ENCODE results near the gene FZD8. TPM values are rescaled to one million over a fixed set of nuclear protein-coding genes. Genes with fewer than 3 reads are reported as not detected.

The FZD8 gene
- total and polyA plus RNA-seq, 2 of the 4 experiments (the other 2 are of a cell fraction), result 3.6 to 3.9 TPM

GRCh38 chr10:35633006-35633980 lies 8.8 kb downstream of the FZD8 start:
- peak overlapping the region; percentile 36 for H2AFZ ChIP-seq (replicated peaks; ENCODE audit: low read length, poor library complexity)
- no peak for TF ChIP-seq USF2 (IDR thresholded peaks at IDR 0.05; ENCODE audit: low read depth, low read length)
- TF ChIP-seq, protein P1, sequence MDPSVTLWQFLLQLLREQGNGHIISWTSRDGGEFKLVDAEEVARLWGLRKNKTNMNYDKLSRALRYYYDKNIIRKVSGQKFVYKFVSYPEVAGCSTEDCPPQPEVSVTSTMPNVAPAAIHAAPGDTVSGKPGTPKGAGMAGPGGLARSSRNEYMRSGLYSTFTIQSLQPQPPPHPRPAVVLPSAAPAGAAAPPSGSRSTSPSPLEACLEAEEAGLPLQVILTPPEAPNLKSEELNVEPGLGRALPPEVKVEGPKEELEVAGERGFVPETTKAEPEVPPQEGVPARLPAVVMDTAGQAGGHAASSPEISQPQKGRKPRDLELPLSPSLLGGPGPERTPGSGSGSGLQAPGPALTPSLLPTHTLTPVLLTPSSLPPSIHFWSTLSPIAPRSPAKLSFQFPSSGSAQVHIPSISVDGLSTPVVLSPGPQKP (IDR thresholded peaks at IDR 0.05; ENCODE audit: borderline replicate concordance, low read depth, low read length), result no peak
- TF ChIP-seq FOS (IDR thresholded peaks at IDR 0.05; ENCODE audit: low read depth, low read length), result no peak
- TF ChIP-seq, protein P2, sequence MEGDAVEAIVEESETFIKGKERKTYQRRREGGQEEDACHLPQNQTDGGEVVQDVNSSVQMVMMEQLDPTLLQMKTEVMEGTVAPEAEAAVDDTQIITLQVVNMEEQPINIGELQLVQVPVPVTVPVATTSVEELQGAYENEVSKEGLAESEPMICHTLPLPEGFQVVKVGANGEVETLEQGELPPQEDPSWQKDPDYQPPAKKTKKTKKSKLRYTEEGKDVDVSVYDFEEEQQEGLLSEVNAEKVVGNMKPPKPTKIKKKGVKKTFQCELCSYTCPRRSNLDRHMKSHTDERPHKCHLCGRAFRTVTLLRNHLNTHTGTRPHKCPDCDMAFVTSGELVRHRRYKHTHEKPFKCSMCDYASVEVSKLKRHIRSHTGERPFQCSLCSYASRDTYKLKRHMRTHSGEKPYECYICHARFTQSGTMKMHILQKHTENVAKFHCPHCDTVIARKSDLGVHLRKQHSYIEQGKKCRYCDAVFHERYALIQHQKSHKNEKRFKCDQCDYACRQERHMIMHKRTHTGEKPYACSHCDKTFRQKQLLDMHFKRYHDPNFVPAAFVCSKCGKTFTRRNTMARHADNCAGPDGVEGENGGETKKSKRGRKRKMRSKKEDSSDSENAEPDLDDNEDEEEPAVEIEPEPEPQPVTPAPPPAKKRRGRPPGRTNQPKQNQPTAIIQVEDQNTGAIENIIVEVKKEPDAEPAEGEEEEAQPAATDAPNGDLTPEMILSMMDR (conservative IDR thresholded peaks at IDR 0.05; ENCODE audit: low read depth, low read length), result no peak
- no peak for TF ChIP-seq MAFK (IDR thresholded peaks at IDR 0.05; ENCODE audit: low read depth, low read length)
- TF ChIP-seq RFX5 (IDR thresholded peaks at IDR 0.05; ENCODE audit: low read depth, low read length), result no peak
- TF ChIP-seq MAZ (IDR thresholded peaks at IDR 0.05; ENCODE audit: borderline replicate concordance, low read depth, low read length), result no peak
- no peak for TF ChIP-seq CHD1 (IDR thresholded peaks at IDR 0.05; ENCODE audit: low read depth, low read length)
- no peak for TF ChIP-seq RAD21 (IDR thresholded peaks at IDR 0.05; ENCODE audit: low read length)
- no peak for TF ChIP-seq SMC3 (IDR thresholded peaks at IDR 0.05; ENCODE audit: low read depth, low read length)
- TF ChIP-seq BHLHE40 (IDR thresholded peaks at IDR 0.05; ENCODE audit: low read depth, low read length), result no peak
- no peak for TF ChIP-seq NFE2L2 (IDR thresholded peaks at IDR 0.05; ENCODE audit: low read depth, low read length)
- TF ChIP-seq RCOR1 (IDR thresholded peaks at IDR 0.05; ENCODE audit: insufficient replicate concordance, low read length), result no peak

More at GRCh38 chr10:35633006-35633980, 8.8 kb downstream of the FZD8 start:
- Histone ChIP-seq H3K9me1 (ENCODE audit: insufficient read depth, low read length) (no peaks in the 10 kb centered on the region), H3K27ac (ENCODE audit: insufficient read depth, low read length) (no peak overlapping the region), H2BK20ac (ENCODE audit: low read depth, low read length) (no peak overlapping the region), H2AK9ac (replicated peaks; ENCODE audit: low read depth, low read length, poor library complexity) (no peak overlapping the region), H2BK120ac (ENCODE audit: low read depth, low read length) (no peak overlapping the region; the same call in 1 of the 2 replicates), H4K8ac (ENCODE audit: low read depth in 2 of 2, low read length in 2 of 2) (no peak overlapping the region), H3K23ac (ENCODE audit: low read depth, low read length) (no peak overlapping the region), H4K5ac (ENCODE audit: low read depth, low read length) (no peak overlapping the region), H3K4me3 (ENCODE audit: insufficient read depth, low read depth, low read length) (no peak overlapping the region), H4K91ac (ENCODE audit: insufficient read depth, low read depth, low read length) (no peak overlapping the region), H3K4me1 (ENCODE audit: control insufficient read depth, insufficient read depth, low read length) (no peaks in the 10 kb centered on the region), H4K20me1 (ENCODE audit: insufficient read depth, low read length) (no peaks in the 10 kb centered on the region), H3K56ac (ENCODE audit: extremely low read depth, insufficient read depth, low read length) (no peak overlapping the region), H2BK5ac (ENCODE audit: low read depth, low read length, poor library complexity, severe bottlenecking) (no peak overlapping the region), H2BK15ac (ENCODE audit: low read depth, low read length) (no peak overlapping the region), H3K36me3 (ENCODE audit: control insufficient read depth, insufficient read depth, low read length) (no peaks in the 10 kb centered on the region), H3K18ac (ENCODE audit: low read depth, low read length) (no peak overlapping the region), H3K4ac (ENCODE audit: low read depth, low read length) (no peak overlapping the region), H3K4me2 (ENCODE audit: low read depth, low read length) (no peak overlapping the region), H2AK5ac (ENCODE audit: low read depth, low read length) (no peak overlapping the region; the same call in 1 of the 2 replicates), H3K14ac (replicated peaks; ENCODE audit: low read depth, low read length) (no peak overlapping the region), H3K27me3 (ENCODE audit: control insufficient read depth, insufficient read depth, low read length) (no peaks in the 10 kb centered on the region), H3K9ac (ENCODE audit: low read depth, low read length) (no peak overlapping the region), H3K9me3 (ENCODE audit: control insufficient read depth, insufficient read depth, low read length) (no peaks in the 10 kb centered on the region), H3K79me1 (ENCODE audit: low read depth in 1 of 2, low read length in 2 of 2) (peaks cover 3 to 5% of the 10 kb centered on the region in 2 experiments; a peak in 3 of 4 replicates)
- BruUV-seq (replicated peaks), result no TSS peak
- ChIA-PET CTCF (interaction anchor here (1.5 to 2.3 kb wide), 2 partner anchors 1146 kb away, joined by 4 to 11 read pairs; no protein-coding TSS in a partner anchor), POLR2A (ENCODE audit: unreplicated experiment) (interaction anchor here (0.6 kb wide), 1 partner anchor 466 kb away, joined by 3 read pairs; no protein-coding TSS in a partner anchor)
- 100% methylated on average over 1 of the region's 12 CpGs; no CpG with 5 or more reads in 1 of the 2 experiments for WGBS, 2 experiments (ENCODE audit: extremely low coverage in 2 of 2, insufficient read length in 1 of 2)
- dilution Hi-C loops (cut with HindIII; ENCODE audit: low sequenced_read_pairs, unreplicated experiment), result no loop called here
- DNase-seq (no peak), ATAC-seq (ENCODE audit: low read depth) (no peak)
- intact Hi-C loops (cut with micrococcal nuclease), result loop anchor here (10.0 kb wide), 1 partner anchor 862 kb away; no protein-coding TSS in a partner anchor
- in situ Hi-C loops (cut with MboI; ENCODE audit: low sequenced_read_pairs), result loop anchor here (5.0 kb wide), 2 partner anchors 1149 to 1249 kb away; no protein-coding TSS in a partner anchor
